OCI-M2 (cell line): ENCODE results near the gene OBSL1.

Source experiments
- DNase-seq: peaks from one replicate; lab custom pipeline; 2025; ENCODE audit not compliant: unreplicated experiment; lab: John Stamatoyannopoulos, UW

Gene OBSL1

GRCh38 chr2:219516888-219517287, 54.5 kb downstream of the OBSL1 start:
- DNase-seq, result no peak

DNA sequence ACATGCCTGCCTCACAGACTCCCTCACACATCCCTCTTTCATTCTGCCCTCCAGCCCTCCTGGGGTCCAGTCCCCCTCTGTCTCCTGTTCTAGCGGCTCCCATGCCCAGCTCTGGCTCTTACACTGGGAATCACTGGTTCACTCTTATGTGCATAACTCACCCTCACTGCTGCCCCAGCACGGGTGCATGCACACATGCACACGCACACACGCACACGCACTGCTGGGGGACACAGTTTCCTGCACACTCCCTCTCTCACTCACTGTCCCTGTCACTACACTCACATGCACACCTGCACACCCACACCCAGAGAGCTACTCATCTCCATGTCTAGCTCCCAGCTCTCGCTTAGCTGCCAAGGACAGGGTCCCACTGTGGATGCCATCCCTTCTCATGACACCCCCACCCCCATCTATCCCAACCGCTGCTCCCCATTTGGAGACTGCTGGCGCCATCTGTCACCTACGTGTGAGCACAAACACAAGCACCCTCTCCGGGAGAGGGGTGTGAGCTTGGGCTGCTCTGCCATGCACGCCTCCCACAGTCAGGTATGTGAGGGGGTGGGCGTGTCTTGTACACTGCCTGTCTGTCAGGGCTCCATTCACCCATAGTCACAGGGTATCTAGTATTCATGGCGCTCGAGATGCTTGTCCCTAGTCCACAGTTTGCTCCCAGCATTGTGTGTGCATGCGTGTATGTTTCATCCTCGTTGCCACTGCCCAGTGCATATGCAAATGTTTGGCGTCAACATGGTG, 55.3 kb downstream of the OBSL1 start:
- DNase-seq, result no peak

- DNase-seq, result no peak
These were observed 56.5 kb downstream of the OBSL1 start for GRCh38 chr2:219514836-219515235.

DNA sequence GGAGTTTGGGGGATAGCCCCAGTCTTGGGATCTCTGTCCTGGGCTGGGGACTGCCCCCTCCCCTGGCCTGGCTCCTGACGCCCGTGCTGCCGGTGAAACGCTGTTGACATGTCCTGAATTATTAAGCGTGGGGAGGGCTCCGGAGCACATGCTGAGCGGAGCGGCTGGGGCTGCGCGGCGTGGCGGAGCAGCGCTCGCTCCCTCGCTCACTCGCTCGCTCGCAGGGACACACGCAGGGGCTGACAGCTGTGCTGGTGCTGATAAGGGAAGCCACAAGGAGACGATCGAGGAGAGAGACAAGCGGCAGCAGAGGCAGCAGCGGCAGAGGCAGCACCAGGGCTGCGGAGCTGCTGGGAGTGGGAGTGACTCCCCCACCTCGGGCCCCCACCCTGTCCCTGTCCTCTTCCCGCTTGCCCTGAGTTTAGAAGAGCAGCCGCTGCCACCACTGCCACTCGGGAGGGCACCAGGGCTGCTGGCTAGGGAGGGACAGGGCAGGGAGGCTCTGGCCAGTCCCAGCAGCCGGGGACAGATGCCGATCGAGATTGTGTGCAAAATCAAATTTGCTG, 57.1 kb downstream of the OBSL1 start, which contains the start of gene ASIC4:
Gene ASIC4 (plus strand): TSS at position 287 of the 566 bp plus-strand sequence. CDS start 243 bp downstream, at position 530.
- DNase-seq, result no peak

DNA sequence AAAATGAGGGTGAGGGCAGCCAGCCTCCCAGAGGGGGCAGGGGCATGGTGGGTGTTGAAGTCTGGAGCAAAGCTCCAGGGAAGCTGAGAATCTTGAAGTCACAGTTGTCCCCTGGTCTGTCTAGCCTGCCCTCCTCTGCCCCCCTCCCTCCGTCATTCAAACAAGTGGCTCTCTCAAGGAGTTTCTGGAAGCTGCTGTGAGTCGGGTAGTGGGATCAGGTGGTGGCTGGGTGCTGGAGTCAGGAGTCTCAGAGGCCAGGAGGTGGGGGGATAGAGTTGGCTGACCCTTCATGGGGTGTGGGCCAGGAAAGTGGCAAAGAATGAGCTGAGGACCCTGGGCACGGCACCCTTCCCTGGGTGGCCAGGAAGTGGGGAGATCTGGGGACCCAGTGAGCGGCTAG, 57.6 kb downstream of the OBSL1 start:
- DNase-seq, result no peak

- no peak for DNase-seq
These were observed 58.7 kb downstream of the OBSL1 start for GRCh38 chr2:219512524-219513216.

DNA sequence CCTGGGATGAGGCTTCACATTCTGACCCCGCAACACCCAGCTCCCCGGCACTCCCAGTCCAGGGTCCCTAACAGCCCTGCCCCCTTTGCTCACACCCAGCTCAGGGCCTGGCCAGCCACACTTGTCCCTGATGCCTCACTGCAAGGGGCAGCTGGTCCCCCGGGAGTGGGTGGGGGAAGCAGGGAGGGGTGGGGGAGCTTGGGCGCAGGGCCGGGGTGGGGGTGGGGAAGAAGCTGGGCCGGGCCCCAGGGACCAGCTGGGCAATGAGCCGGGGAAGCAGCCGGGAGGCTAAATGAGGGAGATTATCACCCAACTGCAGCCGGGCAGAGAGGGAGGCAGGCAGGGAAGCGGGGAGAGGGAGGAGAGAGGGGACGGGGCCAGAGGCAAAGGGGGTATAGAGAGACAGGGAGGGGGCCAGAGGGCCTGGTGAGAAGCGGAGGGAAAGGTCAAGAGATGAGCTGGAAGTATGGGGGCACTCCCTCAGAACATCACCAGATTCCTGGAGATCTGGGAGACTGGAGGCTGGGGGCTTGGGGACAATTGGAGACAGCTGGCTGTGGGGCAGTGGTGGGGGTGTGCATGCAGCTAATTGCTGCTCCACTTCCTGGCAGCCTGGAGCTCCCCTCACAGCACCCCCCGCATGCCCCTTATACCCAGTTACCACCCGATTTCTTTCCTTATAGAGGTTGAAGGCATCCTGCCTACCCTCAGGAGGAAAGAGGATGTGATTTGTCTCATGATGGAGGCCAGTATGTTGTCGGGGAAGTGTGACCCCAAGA, 59.6 kb downstream of the OBSL1 start:
- no peak for DNase-seq

GRCh38 chr2:219510512-219511135, 60.7 kb downstream of the OBSL1 start:
- no peak for DNase-seq

DNA sequence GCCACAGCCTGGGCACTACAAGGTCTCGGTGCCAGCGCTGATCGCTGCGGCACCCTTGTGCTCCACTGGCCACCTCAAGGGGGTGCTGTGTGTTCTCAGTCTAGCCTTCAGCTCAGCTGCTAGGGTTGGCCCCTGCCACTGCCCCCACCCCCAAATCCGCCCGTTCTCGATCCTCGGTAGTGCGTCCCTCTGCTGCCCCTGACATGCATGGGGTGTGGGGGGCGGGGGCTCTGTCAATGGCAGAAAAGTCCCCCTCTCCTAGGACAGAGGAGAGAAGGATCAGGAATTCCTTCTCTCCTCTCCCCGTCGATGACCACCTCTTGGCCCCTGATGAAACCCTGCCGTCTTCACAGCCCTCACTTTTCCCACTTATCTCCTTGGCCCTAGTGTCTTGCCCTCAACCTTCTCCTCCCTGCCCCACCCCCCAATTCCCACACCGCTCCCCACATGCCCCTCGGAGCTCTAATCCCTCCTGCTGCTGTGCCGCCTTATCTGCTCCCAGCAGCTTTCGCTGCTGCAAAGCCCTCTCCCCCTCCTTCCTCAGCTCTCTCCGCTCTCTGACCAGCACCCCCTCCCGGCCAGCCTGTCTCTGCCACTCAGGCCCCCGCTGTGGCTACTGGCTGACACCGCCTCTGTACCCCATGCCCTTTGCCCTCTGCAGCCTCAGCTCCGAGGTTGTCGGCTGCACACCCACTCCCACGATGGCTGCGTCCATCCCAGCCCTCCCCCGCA, 61.4 kb downstream of the OBSL1 start:
- peak; percentile 76 for DNase-seq

DNA sequence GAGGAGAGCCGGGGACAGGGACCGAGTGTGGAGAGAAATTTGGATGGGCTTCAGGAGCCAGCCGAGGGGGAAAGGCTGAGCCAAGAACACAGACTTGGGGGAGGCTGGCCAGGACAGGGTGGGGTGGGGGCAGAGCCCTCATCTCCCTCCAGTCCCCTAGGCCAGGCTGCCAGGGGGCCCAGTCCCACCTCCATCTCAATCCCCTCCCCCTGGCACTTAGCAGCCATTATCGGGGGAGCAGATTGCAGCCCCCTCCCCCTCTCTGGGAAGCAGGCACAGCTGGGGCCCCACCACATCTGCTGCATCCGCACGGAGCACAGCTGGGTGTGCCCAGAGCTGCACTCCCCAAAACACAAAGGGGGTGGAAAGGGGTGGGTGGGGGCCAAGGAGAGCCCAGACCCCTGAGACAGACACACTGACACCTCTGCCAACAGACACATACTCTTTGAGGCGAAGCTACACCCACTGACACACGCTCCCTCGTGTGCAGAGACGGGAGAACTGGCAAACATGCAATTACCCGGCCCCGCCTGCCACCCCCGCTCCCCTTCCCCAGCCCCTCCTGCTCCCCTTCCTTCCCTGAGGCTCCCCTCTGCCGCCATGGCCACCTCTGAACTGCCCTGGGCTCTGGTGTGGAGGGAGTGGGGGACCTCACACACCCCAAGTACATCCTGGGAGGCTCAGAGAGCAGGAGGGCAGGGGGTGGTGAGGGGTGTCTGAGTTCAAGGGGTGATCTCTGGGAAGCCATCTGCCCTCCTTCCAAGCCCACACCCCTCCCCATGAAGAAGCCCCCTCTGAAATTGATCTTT, 62.2 kb downstream of the OBSL1 start:
- no peak for DNase-seq

- DNase-seq, result no peak
These were observed 63.0 kb downstream of the OBSL1 start for GRCh38 chr2:219508444-219508734.

DNA sequence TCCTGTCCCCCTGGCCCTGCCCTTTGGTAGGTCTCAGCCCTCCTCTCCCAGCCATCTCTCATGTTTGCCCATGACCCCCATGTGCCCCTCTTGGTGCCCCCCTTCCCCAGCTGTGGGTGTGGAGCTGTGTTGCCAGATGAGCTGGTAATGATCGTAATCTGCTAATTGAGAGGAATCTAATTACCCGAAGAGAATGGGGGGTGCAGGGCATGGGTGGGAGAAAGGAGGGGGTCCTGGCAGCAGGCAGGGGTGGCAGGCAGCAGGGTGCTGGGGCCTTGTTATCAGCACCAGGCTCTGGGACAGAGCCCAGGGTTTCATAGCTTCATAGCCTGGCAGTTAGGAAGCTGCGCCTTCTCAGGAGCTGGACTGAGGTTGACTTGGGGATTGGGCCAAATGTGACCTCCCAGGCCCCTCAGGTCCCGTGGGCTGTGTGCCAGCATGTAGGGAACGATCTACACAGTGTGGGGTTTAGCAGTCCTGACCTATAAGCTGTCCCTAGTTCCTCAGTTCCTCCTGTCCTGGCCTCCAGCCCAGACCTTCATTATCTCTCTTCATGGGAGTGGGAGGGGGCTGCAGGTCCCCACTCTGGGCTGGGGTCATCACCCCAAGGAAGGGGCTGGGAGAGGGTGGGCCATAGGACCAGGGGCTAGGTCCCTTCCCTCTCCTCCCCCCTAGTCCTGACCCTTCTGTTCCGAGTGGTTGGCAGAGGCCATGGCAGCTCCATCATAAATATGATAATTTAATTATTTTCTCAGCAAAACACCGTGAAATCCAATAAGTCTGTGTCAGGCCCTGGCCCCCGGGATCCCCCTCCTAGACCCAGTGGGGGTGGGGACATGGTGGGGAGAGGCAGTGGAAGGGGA, 63.5 kb downstream of the OBSL1 start:
- DNase-seq, result no peak

DNA sequence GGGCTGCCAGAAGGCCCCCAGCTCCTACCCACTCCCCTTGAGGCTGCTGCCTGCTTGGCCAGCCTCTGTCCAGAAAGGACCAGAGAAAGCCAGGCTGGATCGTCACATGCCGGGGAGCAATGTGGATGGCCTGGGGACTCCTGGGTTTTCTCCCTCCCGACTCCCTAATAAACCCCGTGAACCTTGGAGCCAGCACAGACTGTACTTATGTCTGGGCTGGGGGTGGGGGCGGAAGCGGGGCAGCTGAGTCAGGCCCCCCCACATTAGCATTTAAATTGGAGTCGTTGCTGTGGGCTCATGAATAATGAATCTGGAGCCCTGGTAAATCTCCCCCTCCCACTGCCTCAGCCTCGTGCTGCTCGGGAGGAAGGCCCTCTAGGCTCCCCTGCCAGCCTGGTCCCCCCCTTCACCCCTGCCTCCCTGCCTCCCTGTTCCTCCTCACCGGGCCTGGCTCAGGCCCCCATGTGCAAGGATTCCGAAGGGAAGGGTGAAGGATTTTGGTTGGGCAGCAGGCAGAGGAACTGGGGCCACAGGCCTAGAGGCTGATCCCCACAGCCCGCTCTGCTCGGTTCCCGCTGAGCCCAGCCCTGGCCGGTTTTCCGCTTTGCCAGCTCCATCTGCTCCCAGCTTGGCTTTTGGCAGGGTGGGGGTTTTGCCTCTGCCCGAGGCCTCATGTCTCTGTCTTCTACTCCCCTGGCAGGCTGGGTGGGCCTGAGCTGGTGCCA, 64.4 kb downstream of the OBSL1 start:
- no peak for DNase-seq

GRCh38 chr2:219506153-219506801, 65.1 kb downstream of the OBSL1 start:
- DNase-seq, result no peak

DNA sequence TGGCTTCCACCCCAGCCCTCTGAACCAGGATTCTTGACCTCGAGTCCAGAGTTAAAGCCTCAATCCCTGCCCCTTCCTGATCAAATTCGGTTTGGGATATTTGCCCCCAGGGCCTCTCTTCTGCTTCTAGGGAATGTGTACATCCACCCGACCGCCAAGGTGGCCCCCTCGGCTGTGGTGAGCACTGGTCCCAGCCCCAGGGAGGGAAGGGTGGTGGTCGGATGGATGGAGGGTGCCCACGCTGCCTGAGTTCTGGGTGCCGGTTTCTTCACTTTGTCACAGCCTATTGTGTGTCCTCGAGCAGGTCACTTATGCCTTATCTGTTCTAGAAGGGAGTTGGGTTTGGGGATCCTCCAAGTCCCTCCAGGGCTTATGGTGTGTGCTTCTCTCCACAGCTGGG, 65.8 kb downstream of the OBSL1 start:
- no peak for DNase-seq

GRCh38 chr2:219502618-219503017, 68.7 kb downstream of the OBSL1 start:
- DNase-seq, result no peak

DNA sequence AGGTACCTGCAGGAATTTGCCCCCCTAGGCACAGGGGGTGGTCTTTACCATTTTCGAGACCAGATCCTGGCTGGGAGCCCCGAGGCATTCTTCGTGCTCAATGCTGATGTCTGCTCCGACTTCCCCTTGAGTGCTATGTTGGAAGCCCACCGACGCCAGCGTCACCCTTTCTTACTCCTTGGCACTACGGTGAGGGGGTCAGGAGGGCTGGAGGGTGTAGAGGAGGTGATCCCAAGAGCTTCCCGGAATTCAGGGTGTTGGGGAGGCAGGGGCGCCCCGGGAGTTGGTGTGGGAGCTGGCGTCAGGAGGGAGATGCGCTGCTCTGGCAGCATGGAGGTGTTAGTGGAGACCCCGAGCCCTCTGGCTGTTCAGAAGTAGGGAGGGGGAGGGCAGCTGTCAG, 69.5 kb downstream of the OBSL1 start:
- DNase-seq, result no peak
